Measurements from ENCODE around the gene BRAT1. TPM values are rescaled to one million over a fixed set of nuclear protein-coding genes. Genes with fewer than 3 reads are reported as not detected.
"Not testable (repeated sequence)": the region's sequence is repeated elsewhere in the genome, so short reads cannot be mapped to it uniquely, and the experiment has no call there.

BRAT1 gene
- total RNA-seq, 1 experiment from 2014 or later: 50.0 TPM

DNA sequence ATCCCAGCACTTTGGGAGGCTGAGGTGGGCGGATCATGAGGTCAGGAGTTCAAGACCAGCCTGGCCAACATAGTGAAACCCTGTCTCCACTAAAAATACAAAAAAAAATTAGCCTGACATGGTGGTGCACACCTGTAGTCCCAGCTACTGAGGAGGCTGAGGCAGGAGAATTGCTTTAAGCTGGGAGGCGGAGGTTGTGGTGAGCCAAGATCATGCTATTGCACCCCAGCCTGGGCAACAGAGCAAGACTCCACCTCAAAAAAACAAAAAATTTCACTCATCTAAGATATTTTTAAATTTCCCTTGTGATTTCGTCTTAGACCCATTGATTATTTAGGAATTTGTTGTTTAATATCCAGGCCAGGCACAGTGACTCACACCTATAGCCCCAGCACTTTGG is 8.6 kb upstream of the BRAT1 start:
- H3K4me1 Mint-ChIP-seq; POLR2A ChIA-PET; H3K36me3 Mint-ChIP-seq; H3K9me3 Mint-ChIP-seq; H3K4me3 Mint-ChIP-seq; ATAC-seq; H3K27me3 Mint-ChIP-seq (ENCODE audit: low read depth); H3K27ac Mint-ChIP-seq; DNase-seq (ENCODE audit: low spot score): not testable (repeated sequence)
- TF ChIP-seq ZNF121 (CRISPR knock-in tag; IDR thresholded peaks at IDR 0.05): 0 out of 2 replicates have a peak, but pooled peaks have one; percentile 12
- CTCF ChIA-PET: interaction anchor here (1.0 kb wide), 1 partner anchor 95 kb away, joined by 4 read pairs; no protein-coding TSS in a partner anchor

DNA sequence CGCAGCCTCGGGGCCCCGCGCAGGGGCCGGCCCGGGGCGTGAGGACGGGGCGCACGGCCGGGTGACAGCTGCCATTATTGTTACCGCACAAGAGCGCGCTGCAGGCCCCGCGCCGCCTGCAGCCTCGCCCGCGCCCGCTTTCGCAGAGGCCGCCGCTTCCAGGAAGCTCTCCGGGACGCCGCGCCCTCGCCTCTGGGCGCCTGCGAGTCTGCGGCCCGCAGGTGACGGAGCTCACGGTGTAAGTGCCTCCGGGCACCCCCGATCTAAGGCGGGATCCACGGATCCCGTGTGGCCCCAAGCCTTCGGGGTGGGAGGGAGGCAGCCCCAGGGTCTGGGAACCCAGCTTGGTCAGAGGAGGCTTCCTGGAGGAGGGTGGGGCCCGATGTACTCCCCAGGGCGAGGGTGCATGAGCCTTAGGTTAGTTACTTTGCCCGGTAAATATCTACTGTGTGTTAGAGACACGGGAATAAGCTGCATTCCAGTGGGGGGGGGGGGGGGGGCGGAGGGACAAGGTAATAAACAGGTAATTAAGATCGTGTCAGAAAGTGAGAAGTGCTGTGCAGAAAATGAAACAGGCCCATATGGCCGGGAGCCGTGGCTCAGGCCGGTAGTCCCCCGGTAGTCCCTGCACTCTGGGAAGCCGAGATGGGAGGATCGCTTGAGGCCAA is 4.1 kb upstream of the BRAT1 start:
- Mint-ChIP-seq H3K4me3 (peak overlapping the region; percentile 66), H3K27me3 (ENCODE audit: low read depth) (no peaks in the 10 kb centered on the region), H3K4me1 (peaks cover 3% of the 10 kb centered on the region), H3K9me3 (no peaks in the 10 kb centered on the region), H3K27ac (no peak overlapping the region), H3K36me3 (no peaks in the 10 kb centered on the region)
- ChIA-PET CTCF (interaction anchor here (0.7 to 2.4 kb wide), 7 partner anchors 8 to 159 kb away, joined by 3 to 9 read pairs (median 6); no protein-coding TSS in a partner anchor), POLR2A (interaction anchor here (0.6 to 1.3 kb wide), 2 partner anchors 26 to 36 kb away, joined by 3 read pairs; no protein-coding TSS in a partner anchor)
- DNase-seq (ENCODE audit: low spot score): no peak
- ATAC-seq: peak; percentile 0; the same call in 1 of the 2 replicates
- no peak for TF ChIP-seq SMAD4 (CRISPR knock-in tag; IDR thresholded peaks at IDR 0.05)
- no peak for TF ChIP-seq TP53 (CRISPR knock-in tag; IDR thresholded peaks at IDR 0.05)
- TF ChIP-seq ZBTB21 (CRISPR knock-in tag; IDR thresholded peaks at IDR 0.05; ENCODE audit: borderline replicate concordance): no peak
- TF ChIP-seq, protein P1, sequence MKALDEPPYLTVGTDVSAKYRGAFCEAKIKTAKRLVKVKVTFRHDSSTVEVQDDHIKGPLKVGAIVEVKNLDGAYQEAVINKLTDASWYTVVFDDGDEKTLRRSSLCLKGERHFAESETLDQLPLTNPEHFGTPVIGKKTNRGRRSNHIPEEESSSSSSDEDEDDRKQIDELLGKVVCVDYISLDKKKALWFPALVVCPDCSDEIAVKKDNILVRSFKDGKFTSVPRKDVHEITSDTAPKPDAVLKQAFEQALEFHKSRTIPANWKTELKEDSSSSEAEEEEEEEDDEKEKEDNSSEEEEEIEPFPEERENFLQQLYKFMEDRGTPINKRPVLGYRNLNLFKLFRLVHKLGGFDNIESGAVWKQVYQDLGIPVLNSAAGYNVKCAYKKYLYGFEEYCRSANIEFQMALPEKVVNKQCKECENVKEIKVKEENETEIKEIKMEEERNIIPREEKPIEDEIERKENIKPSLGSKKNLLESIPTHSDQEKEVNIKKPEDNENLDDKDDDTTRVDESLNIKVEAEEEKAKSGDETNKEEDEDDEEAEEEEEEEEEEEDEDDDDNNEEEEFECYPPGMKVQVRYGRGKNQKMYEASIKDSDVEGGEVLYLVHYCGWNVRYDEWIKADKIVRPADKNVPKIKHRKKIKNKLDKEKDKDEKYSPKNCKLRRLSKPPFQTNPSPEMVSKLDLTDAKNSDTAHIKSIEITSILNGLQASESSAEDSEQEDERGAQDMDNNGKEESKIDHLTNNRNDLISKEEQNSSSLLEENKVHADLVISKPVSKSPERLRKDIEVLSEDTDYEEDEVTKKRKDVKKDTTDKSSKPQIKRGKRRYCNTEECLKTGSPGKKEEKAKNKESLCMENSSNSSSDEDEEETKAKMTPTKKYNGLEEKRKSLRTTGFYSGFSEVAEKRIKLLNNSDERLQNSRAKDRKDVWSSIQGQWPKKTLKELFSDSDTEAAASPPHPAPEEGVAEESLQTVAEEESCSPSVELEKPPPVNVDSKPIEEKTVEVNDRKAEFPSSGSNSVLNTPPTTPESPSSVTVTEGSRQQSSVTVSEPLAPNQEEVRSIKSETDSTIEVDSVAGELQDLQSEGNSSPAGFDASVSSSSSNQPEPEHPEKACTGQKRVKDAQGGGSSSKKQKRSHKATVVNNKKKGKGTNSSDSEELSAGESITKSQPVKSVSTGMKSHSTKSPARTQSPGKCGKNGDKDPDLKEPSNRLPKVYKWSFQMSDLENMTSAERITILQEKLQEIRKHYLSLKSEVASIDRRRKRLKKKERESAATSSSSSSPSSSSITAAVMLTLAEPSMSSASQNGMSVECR (CRISPR knock-in tag; IDR thresholded peaks at IDR 0.05; ENCODE audit: borderline replicate concordance): no peak
- no peak for TF ChIP-seq KAT7 (CRISPR knock-in tag; IDR thresholded peaks at IDR 0.05; ENCODE audit: borderline replicate concordance)
- no peak for TF ChIP-seq GTF2I (CRISPR knock-in tag; conservative IDR thresholded peaks at IDR 0.05)
- TF ChIP-seq, protein P2, sequence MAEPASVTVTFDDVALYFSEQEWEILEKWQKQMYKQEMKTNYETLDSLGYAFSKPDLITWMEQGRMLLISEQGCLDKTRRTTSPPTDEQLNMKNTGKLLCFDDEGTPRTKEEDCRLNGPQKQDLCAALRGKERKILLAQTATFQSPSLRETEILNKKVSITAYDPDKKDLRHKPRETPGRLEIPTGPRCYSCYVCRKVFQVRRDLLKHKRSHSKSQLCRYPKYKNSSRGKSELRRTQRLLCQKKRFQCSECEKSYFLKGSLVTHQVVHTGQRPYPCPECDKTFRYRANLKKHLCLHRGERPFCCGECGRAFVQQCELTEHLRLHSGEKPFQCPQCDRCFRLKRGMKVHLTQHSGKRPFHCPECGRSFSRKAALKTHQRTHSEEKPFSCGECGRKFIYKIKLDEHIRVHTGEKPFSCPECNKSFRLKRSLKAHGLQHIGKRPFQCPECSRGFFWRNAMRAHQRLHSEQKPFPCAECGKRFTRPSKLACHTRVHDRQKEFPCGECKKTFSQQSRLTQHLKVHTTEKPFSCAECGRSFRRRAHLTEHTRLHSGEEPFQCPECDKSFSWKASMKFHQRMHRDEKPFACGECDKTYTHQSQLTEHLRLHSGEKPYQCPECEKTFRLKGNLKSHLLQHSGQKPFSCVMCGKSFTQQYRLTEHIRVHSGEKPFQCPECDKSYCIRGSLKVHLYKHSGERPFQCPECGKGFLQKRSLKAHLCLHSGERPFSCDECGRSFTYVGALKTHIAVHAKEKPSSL (CRISPR knock-in tag; conservative IDR thresholded peaks at IDR 0.05): no peak
- TF ChIP-seq, protein P3, sequence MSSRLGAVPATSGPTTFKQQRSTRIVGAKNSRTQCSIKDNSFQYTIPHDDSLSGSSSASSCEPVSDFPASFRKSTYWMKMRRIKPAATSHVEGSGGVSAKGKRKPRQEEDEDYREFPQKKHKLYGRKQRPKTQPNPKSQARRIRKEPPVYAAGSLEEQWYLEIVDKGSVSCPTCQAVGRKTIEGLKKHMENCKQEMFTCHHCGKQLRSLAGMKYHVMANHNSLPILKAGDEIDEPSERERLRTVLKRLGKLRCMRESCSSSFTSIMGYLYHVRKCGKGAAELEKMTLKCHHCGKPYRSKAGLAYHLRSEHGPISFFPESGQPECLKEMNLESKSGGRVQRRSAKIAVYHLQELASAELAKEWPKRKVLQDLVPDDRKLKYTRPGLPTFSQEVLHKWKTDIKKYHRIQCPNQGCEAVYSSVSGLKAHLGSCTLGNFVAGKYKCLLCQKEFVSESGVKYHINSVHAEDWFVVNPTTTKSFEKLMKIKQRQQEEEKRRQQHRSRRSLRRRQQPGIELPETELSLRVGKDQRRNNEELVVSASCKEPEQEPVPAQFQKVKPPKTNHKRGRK (CRISPR knock-in tag; IDR thresholded peaks at IDR 0.05; ENCODE audit: borderline replicate concordance): no peak
- TF ChIP-seq, protein P4, sequence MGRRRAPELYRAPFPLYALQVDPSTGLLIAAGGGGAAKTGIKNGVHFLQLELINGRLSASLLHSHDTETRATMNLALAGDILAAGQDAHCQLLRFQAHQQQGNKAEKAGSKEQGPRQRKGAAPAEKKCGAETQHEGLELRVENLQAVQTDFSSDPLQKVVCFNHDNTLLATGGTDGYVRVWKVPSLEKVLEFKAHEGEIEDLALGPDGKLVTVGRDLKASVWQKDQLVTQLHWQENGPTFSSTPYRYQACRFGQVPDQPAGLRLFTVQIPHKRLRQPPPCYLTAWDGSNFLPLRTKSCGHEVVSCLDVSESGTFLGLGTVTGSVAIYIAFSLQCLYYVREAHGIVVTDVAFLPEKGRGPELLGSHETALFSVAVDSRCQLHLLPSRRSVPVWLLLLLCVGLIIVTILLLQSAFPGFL (CRISPR knock-in tag; IDR thresholded peaks at IDR 0.05; ENCODE audit: borderline replicate concordance): no peak
- TF ChIP-seq, protein P5, sequence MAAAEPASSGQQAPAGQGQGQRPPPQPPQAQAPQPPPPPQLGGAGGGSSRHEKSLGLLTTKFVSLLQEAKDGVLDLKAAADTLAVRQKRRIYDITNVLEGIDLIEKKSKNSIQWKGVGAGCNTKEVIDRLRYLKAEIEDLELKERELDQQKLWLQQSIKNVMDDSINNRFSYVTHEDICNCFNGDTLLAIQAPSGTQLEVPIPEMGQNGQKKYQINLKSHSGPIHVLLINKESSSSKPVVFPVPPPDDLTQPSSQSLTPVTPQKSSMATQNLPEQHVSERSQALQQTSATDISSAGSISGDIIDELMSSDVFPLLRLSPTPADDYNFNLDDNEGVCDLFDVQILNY (CRISPR knock-in tag; IDR thresholded peaks at IDR 0.05): no peak
- TF ChIP-seq ZNF138 (CRISPR knock-in tag; conservative IDR thresholded peaks at IDR 0.05): no peak
- no peak for TF ChIP-seq NFE2L1 (CRISPR knock-in tag; IDR thresholded peaks at IDR 0.05)
- TF ChIP-seq FOXK1 (CRISPR knock-in tag; IDR thresholded peaks at IDR 0.05): no peak
- TF ChIP-seq, protein P6, sequence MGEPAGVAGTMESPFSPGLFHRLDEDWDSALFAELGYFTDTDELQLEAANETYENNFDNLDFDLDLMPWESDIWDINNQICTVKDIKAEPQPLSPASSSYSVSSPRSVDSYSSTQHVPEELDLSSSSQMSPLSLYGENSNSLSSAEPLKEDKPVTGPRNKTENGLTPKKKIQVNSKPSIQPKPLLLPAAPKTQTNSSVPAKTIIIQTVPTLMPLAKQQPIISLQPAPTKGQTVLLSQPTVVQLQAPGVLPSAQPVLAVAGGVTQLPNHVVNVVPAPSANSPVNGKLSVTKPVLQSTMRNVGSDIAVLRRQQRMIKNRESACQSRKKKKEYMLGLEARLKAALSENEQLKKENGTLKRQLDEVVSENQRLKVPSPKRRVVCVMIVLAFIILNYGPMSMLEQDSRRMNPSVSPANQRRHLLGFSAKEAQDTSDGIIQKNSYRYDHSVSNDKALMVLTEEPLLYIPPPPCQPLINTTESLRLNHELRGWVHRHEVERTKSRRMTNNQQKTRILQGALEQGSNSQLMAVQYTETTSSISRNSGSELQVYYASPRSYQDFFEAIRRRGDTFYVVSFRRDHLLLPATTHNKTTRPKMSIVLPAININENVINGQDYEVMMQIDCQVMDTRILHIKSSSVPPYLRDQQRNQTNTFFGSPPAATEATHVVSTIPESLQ (CRISPR knock-in tag; IDR thresholded peaks at IDR 0.05): no peak
- no peak for TF ChIP-seq TCF7 (CRISPR knock-in tag; IDR thresholded peaks at IDR 0.05; ENCODE audit: low read depth)

All from WTC11 (cell line).